Measurements from ENCODE around the gene SHTN1.

- TF ChIP-seq EZH2phosphoT487 (IDR thresholded peaks at IDR 0.05; ENCODE audit: borderline replicate concordance): no peak
- TF ChIP-seq CTCF (conservative IDR thresholded peaks at IDR 0.05; ENCODE audit: low read length): no peak
Measured at GRCh38 chr10:116882639-116883038, 122.3 kb downstream of the SHTN1 start.
